GM18951 (cell line): Measurements from ENCODE around the gene ZNF681.
"Not testable (repeated sequence)": the region's sequence is repeated elsewhere in the genome, so short reads cannot be mapped to it uniquely, and the experiment has no call there.

Experiments used
- POLR2A ChIP-seq: IDR thresholded peaks from 4 replicates; pipeline ENCODE4 v1.6.1; 2011; ENCODE audit warnings: mild to moderate bottlenecking; ENCODE audit not compliant: insufficient read length, insufficient read depth; ENCODE audit errors: extremely low read depth
- in situ Hi-C: fragments of 300-500 bp; cut with MboI; formaldehyde crosslinking; loops from one replicate; pipeline ENCODE4 v1.12.0; 2022; ENCODE audit warnings: low sequenced_read_pairs, mixed read lengths, inconsistent platforms; ENCODE audit not compliant: unreplicated experiment

Gene ZNF681

GRCh38 chr19:23770672-23771250 lies 12.1 kb upstream of the ZNF681 start:
- in situ Hi-C loops = no loop called here
- TF ChIP-seq POLR2A = no peak

GRCh38 chr19:23769691-23770468 lies 11.2 kb upstream of the ZNF681 start:
- in situ Hi-C loops = no loop called here
- no peak for TF ChIP-seq POLR2A

- TF ChIP-seq POLR2A = no peak
- in situ Hi-C loops = no loop called here
Measured at GRCh38 chr19:23766951-23767350, 8.3 kb upstream of the ZNF681 start.

- in situ Hi-C loops = no loop called here
- no peak for TF ChIP-seq POLR2A
Measured at GRCh38 chr19:23764781-23765180, 6.1 kb upstream of the ZNF681 start.

GRCh38 chr19:23762884-23763711 lies 4.4 kb upstream of the ZNF681 start:
- peak; percentile 45 for TF ChIP-seq POLR2A
- in situ Hi-C loops = no loop called here

GRCh38 chr19:23762548-23762883 lies 3.8 kb upstream of the ZNF681 start:
- in situ Hi-C loops = no loop called here
- no peak for TF ChIP-seq POLR2A

GRCh38 chr19:23760326-23760725 lies 1.6 kb upstream of the ZNF681 start:
- in situ Hi-C loops = not testable (repeated sequence)

DNA sequence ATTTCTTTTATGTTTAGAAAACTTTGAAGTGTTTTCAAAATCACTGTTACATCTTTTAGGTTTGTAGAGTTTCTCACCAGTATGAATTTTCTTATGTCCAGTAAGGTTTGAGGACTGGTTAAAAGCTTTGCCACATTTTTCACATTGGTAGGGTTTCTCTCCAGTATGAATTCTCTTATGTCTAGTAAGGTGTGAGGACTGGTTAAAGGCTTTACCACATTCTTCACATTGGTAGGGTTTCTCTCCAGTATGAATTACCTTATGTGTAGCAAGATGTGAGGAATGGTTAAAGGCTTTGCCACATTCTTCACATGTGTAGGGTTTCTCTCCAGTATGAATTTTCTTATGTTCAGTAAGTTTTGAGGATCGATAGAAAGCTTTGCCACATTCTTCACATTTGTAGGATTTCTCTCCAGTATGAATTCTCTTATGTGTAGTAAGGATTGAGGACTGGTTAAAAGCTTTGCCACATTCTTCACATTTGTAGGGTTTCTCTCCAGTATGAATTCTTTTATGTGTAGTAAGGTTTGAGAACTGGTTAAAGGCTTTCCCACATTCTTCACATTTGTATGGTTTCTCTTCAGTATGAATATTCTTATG lies 15.0 kb downstream of the ZNF681 start:
- in situ Hi-C loops = not testable (repeated sequence)

GRCh38 chr19:23730729-23731465 lies 27.8 kb downstream of the ZNF681 start:
- in situ Hi-C loops = not testable (repeated sequence)

DNA sequence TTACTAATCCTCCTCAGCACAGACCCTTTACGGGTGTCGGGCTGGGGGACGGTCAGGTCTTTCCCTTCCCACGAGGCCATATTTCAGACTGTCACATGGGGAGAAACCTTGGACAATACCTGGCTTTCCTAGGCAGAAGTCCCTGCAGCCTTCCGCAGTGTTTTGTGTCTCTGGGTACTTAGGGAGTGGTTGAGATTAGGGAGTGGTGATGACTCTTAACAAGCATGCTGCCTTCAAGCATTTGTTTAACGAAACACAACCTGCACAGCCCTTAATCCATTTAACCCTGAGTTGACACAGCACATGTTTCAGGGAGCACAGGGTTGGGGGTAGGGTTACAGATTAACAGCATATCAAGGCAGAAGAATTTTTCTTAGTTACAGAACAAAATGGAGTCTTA lies 34.5 kb downstream of the ZNF681 start:
- in situ Hi-C loops = not testable (repeated sequence)

GRCh38 chr19:23718802-23719201 lies 39.9 kb downstream of the ZNF681 start:
- no peak for TF ChIP-seq POLR2A
- in situ Hi-C loops = no loop called here

GRCh38 chr19:23716792-23717191 lies 41.9 kb downstream of the ZNF681 start:
- in situ Hi-C loops = no loop called here
- no peak for TF ChIP-seq POLR2A

DNA sequence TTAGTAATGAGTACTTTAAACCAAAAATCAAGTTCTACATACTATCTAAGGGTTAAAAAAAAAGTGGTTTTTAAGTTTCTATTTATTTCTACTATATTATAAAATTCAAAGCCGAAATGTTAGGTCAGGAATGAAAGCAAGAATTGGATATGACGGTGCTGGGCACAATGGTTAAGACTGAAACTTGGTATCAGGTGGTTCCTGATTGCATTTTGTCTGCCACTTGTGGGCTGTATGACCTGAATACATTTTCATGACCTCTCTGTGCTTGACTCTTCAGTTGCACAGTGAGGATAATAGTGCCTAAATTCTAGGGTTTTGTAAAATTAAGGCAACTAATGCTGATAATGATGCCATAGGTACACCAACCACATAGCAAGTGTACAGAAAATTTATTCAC lies 49.3 kb downstream of the ZNF681 start:
- in situ Hi-C loops = no loop called here
- TF ChIP-seq POLR2A = no peak
